Measurements from ENCODE around the gene RPTOR. TPM values are rescaled to one million over a fixed set of nuclear protein-coding genes. Genes with fewer than 3 reads are reported as not detected.
A peak's percentile ranks its signal among the peaks of the same experiment; 100 is the strongest.

The RPTOR gene
- total RNA-seq, 1 experiment from 2014 or later = 25.1 TPM

DNA sequence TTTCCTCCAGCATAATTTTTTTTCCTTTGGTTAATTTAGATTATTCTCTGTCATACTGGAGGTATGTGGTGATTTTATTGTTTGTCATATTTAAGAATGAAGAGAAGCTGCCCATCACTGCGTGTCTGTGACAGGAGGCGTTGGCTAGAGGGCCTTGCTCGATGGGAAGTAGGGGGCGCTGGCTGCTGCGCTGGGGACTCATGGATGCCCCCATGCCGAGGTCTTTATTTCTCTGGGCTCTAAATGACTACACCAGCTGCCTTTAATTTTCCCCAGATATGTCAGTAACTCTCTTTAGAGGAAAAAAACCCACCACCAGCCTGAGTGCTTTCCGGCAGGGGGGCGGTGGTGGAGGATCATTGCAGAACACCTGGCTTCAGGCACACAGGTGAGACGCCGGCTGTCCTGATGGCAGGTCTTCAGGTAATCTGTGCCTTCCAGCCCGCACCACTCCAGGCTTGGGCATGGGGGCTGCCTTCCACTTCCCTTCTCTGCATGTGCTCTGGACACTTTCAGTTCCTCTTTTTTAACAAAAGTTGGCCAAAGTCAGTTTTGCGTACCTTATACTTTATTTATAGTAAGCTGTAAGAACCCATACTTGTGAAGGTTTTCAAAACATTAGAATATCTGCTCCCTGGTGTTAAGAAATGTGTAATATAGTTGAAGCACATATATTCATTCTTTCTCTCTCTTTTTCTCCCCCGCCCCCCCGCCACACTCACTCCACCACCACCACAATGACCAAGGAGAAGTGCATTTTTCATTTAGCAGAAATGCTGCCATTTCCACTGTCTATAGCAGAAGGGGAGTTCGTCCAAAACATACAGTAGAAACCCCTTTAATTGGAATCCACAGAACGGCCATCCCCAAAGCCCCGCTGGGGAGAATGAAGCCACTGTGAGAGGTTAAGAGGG is 192.7 kb downstream of the RPTOR start:
- Histone ChIP-seq H3T11ph (ENCODE audit: low read length) (no peak overlapping the region), H2BK120ac (ENCODE audit: low read depth, low read length, poor library complexity, severe bottlenecking) (no peak overlapping the region), H3K4me2 (ENCODE audit: insufficient read depth, insufficient read length, low read length) (no peak overlapping the region), H2BK5ac (ENCODE audit: insufficient read length, low read length) (no peak overlapping the region), H3K4ac (ENCODE audit: low read depth, low read length) (no peak overlapping the region), H2BK20ac (ENCODE audit: low read depth, low read length, poor library complexity, severe bottlenecking) (no peak overlapping the region), H2AFZ (ENCODE audit: low read length) (no peak overlapping the region), H4K8ac (replicated peaks; ENCODE audit: insufficient read length, low read depth, low read length) (no peak overlapping the region), H3K9ac (ENCODE audit: extremely low read depth, insufficient read length, low read length) (no peak overlapping the region), H4K91ac (ENCODE audit: insufficient read length, low read depth, low read length) (no peak overlapping the region), H3K79me1 (ENCODE audit: insufficient read depth, low read depth, low read length, poor library complexity, severe bottlenecking) (no peaks in the 10 kb centered on the region), H3K56ac (ENCODE audit: insufficient read length, low read depth, low read length) (no peak overlapping the region), H3K18ac (ENCODE audit: insufficient read length, low read depth, low read length) (no peak overlapping the region), H3K4me1 (ENCODE audit: insufficient read depth, low read length) (no peaks in the 10 kb centered on the region), H3K79me2 (ENCODE audit: insufficient read depth, low read length) (no peaks in the 10 kb centered on the region), H2BK15ac (ENCODE audit: low read depth, low read length) (no peak overlapping the region), H4K20me1 (ENCODE audit: control insufficient read depth, insufficient read depth, insufficient read length) (no peaks in the 10 kb centered on the region), H4K5ac (ENCODE audit: insufficient read length, low read depth, low read length) (no peak overlapping the region), H3K27me3 (ENCODE audit: insufficient read depth, low read length) (no peaks in the 10 kb centered on the region), H3K9me3 (ENCODE audit: control insufficient read depth, low read depth, low read length) (no peaks in the 10 kb centered on the region), H3K27ac (ENCODE audit: insufficient read length, low read depth, low read length) (no peak overlapping the region), H2BK12ac (ENCODE audit: insufficient read length, low read depth, low read length) (no peak overlapping the region), H2AK5ac (ENCODE audit: insufficient read length, low read length) (no peak overlapping the region), H3K23ac (ENCODE audit: insufficient read length, low read depth, low read length) (no peak overlapping the region), H3K14ac (ENCODE audit: insufficient read depth, low read length) (no peak overlapping the region), H3K23me2 (ENCODE audit: insufficient read length, low read depth, low read length, poor library complexity, severe bottlenecking) (no peaks in the 10 kb centered on the region)
- H3K9me3 Mint-ChIP-seq = peaks cover 9 to 17% of the 10 kb centered on the region in 2 experiments
- peaks cover 3% of the 10 kb centered on the region for H3K27me3 Mint-ChIP-seq (ENCODE audit: low read depth)
- no peak for DNase-seq
- H3K4me1 Mint-ChIP-seq = peaks cover 12 to 17% of the 10 kb centered on the region in 2 experiments
- H3K4me3 Mint-ChIP-seq = no peak overlapping the region
- H3K36me3 Mint-ChIP-seq (ENCODE audit: insufficient read depth in 1 of 3, low read depth in 3 of 3) = peaks cover 29 to 34% (median 29%) of the 10 kb centered on the region in 3 experiments
- TF ChIP-seq, protein P1, sequence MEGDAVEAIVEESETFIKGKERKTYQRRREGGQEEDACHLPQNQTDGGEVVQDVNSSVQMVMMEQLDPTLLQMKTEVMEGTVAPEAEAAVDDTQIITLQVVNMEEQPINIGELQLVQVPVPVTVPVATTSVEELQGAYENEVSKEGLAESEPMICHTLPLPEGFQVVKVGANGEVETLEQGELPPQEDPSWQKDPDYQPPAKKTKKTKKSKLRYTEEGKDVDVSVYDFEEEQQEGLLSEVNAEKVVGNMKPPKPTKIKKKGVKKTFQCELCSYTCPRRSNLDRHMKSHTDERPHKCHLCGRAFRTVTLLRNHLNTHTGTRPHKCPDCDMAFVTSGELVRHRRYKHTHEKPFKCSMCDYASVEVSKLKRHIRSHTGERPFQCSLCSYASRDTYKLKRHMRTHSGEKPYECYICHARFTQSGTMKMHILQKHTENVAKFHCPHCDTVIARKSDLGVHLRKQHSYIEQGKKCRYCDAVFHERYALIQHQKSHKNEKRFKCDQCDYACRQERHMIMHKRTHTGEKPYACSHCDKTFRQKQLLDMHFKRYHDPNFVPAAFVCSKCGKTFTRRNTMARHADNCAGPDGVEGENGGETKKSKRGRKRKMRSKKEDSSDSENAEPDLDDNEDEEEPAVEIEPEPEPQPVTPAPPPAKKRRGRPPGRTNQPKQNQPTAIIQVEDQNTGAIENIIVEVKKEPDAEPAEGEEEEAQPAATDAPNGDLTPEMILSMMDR (conservative IDR thresholded peaks at IDR 0.05) = peak; percentile 48
- H3K27ac Mint-ChIP-seq = no peak overlapping the region; a peak in 1 of 7 replicates
- WGBS (ENCODE audit: extremely low coverage, insufficient read length, low lambda C conversion rate) = no CpG with 5 or more reads among the region's 17 CpGs

All from H9 (cell line).